Suprapubic skin (tissue), 4 donors: Measurements from ENCODE around the gene FANK1. TPM values are rescaled to one million over a fixed set of nuclear protein-coding genes. Genes with fewer than 3 reads are reported as not detected.

Source experiments
- DNase-seq, 2 donors: peaks; one replicate each; pipeline ENCODE4 v3.0.0-alpha.2; 2019; ENCODE audit warnings: low spot score in 2 of 2
- H3K27ac ChIP-seq: fragments of 200-600 bp; sonication (generic); one replicate; pipeline ENCODE4 v1.5.1; 2019
- H3K27me3 ChIP-seq: fragments of 200-600 bp; sonication (generic); one replicate; pipeline ENCODE4 v1.5.1; 2019
- H3K36me3 ChIP-seq: fragments of 200-600 bp; sonication (generic); one replicate; pipeline ENCODE4 v1.5.1; 2019
- H3K4me1 ChIP-seq: fragments of 200-600 bp; sonication (generic); one replicate; pipeline ENCODE4 v1.5.1; 2019
- H3K4me3 ChIP-seq: fragments of 200-600 bp; sonication (generic); one replicate; pipeline ENCODE4 v1.5.1; 2019; ENCODE audit warnings: mild to moderate bottlenecking
- H3K9me3 ChIP-seq: fragments of 200-600 bp; sonication (generic); one replicate; pipeline ENCODE4 v1.5.1; 2019
- CTCF ChIP-seq, 2 donors: fragments of 200-600 bp in 1 of 2; fragments of 450-650 bp in 1 of 2; sonication (generic) in 1 of 2; IDR thresholded peaks; one replicate each; pipeline ENCODE4 v1.5.1; 2016 to 2019; ENCODE audit warnings: antibody characterized with exemption in 2 of 2, mild to moderate bottlenecking in 1 of 2, moderate library complexity in 1 of 2
- EP300 ChIP-seq: sonication (generic); formaldehyde crosslinking; IDR thresholded peaks from one replicate; pipeline ENCODE4 v1.6.1; 2017; ENCODE audit warnings: antibody characterized with exemption
- POLR2A ChIP-seq, 2 donors: fragments of 450-650 bp; IDR thresholded peaks; one replicate each; pipeline ENCODE4 v1.6.1; 2017; ENCODE audit warnings: antibody characterized with exemption in 2 of 2, mild to moderate bottlenecking in 2 of 2, moderate library complexity in 2 of 2
- POLR2AphosphoS5 ChIP-seq, 3 donors: sonication (generic); formaldehyde crosslinking; IDR thresholded peaks; one replicate each; pipeline ENCODE4 v1.6.1; 2017; ENCODE audit warnings: antibody characterized with exemption in 3 of 3
- WGBS: methylation state at CpG from one replicate; pipeline ENCODE4 v1.1.5; 2018; 5-methylcytosine and 5-hydroxymethylcytosine counted together
- total RNA-seq, 4 donors: library from RNA; depleted of rRNA; stranded (reverse); fragments of >200 nt; gene quantifications; one replicate each; pipeline ENCODE4 v1.1.0, GENCODE V29; 2016

The FANK1 gene
- total RNA-seq, 4 donors from 2014 or later = 3.7 to 8.2 (median 5.8) TPM

- no peak for DNase-seq
- Histone ChIP-seq H3K4me1 (no peaks in the 10 kb centered on the region), H3K27me3 (no peaks in the 10 kb centered on the region), H3K9me3 (no peaks in the 10 kb centered on the region), H3K27ac (no peak overlapping the region), H3K4me3 (no peak overlapping the region), H3K36me3 (no peaks in the 10 kb centered on the region)
- WGBS = 79% methylated on average over 5 of the region's 5 CpGs
- no peak for TF ChIP-seq CTCF (IDR thresholded peaks at IDR 0.05)
- no peak for TF ChIP-seq EP300
- no peak for TF ChIP-seq POLR2AphosphoS5 (IDR thresholded peaks at IDR 0.05)
- TF ChIP-seq POLR2A (IDR thresholded peaks at IDR 0.05) = no peak
Measured at GRCh38 chr10:126006264-126006663, 109.9 kb downstream of the FANK1 start.

GRCh38 chr10:126006906-126007305 is 110.5 kb downstream of the FANK1 start:
- no peaks in the 10 kb centered on the region for H3K27me3 ChIP-seq
- DNase-seq = no peak
- H3K9me3 ChIP-seq = no peaks in the 10 kb centered on the region
- no peak for TF ChIP-seq POLR2AphosphoS5 (IDR thresholded peaks at IDR 0.05)
- TF ChIP-seq CTCF (IDR thresholded peaks at IDR 0.05) = no peak
- TF ChIP-seq EP300 = no peak
- no peak for TF ChIP-seq POLR2A (IDR thresholded peaks at IDR 0.05)
- H3K4me1 ChIP-seq = no peaks in the 10 kb centered on the region
- 97% methylated on average over 2 of the region's 2 CpGs for whole genome bisulfite sequencing
- no peak overlapping the region for H3K4me3 ChIP-seq
- no peak overlapping the region for H3K27ac ChIP-seq
- H3K36me3 ChIP-seq = no peaks in the 10 kb centered on the region

GRCh38 chr10:126009650-126010049 is 113.3 kb downstream of the FANK1 start:
- TF ChIP-seq POLR2A (IDR thresholded peaks at IDR 0.05) (no peak), CTCF (IDR thresholded peaks at IDR 0.05) (no peak), POLR2AphosphoS5 (IDR thresholded peaks at IDR 0.05) (no peak), EP300 (no peak)
- H3K4me1 ChIP-seq = no peaks in the 10 kb centered on the region
- H3K36me3 ChIP-seq = no peaks in the 10 kb centered on the region
- H3K9me3 ChIP-seq = no peaks in the 10 kb centered on the region
- H3K27me3 ChIP-seq = no peaks in the 10 kb centered on the region
- no peak overlapping the region for H3K27ac ChIP-seq
- WGBS = 88% methylated on average over 7 of the region's 7 CpGs
- no peak overlapping the region for H3K4me3 ChIP-seq
- DNase-seq = no peak

GRCh38 chr10:126011995-126012394 is 115.6 kb downstream of the FANK1 start:
- DNase-seq = no peak
- Histone ChIP-seq H3K4me3 (no peak overlapping the region), H3K9me3 (no peaks in the 10 kb centered on the region), H3K4me1 (no peaks in the 10 kb centered on the region), H3K27me3 (no peaks in the 10 kb centered on the region), H3K27ac (no peak overlapping the region), H3K36me3 (no peaks in the 10 kb centered on the region)
- 86% methylated on average over 5 of the region's 5 CpGs for WGBS
- TF ChIP-seq EP300 (no peak), POLR2A (IDR thresholded peaks at IDR 0.05) (no peak), CTCF (IDR thresholded peaks at IDR 0.05) (no peak), POLR2AphosphoS5 (IDR thresholded peaks at IDR 0.05) (no peak)

- Histone ChIP-seq H3K27ac (no peak overlapping the region), H3K36me3 (no peaks in the 10 kb centered on the region), H3K9me3 (no peaks in the 10 kb centered on the region), H3K4me1 (no peaks in the 10 kb centered on the region), H3K4me3 (no peak overlapping the region), H3K27me3 (no peaks in the 10 kb centered on the region)
- DNase-seq = no peak
- TF ChIP-seq POLR2AphosphoS5 (IDR thresholded peaks at IDR 0.05) = no peak
- no peak for TF ChIP-seq CTCF (IDR thresholded peaks at IDR 0.05)
- no peak for TF ChIP-seq EP300
- WGBS = 93% methylated on average over 2 of the region's 2 CpGs
Measured at GRCh38 chr10:126012485-126012884, 116.1 kb downstream of the FANK1 start.
